ENCODE data around the gene CKB.

CKB gene

DNA sequence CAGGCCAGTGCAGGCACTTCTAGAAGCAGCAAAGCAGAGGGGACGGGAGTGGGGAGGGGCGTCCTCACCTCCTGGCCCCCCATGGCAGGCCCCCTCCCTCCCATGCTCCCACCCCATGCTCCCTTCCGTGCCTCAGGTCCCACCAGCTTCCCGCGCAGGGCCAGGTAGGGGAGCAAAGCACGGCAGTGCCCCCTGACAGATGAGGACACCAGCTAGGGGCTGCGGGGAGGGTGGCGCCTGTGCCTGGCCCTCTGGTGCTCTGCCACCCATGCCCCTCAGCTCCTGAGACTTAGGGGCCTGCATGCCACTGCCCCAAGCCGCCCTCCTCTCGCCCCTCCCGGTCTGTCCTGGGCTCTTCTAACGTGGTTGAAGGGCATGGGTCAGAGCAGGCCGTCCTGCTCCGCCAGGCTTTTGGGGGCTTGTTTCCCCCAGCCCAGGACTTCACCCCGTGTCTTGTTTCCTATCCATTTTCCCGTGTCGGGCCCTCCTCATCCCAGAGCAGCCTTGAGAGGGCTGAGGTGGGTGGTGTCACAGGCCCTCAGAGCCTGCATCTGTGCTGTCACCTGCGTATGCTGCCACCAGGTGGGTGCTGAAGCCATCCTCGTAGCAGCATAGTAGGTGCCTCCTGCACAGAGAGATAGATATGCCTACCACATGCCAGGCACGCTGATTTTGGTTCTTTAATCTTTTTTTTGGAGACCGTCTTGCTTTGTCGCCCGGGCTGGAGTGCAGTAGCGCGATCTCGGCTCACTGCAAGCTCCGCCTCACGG is 16.6 kb upstream of the CKB start:
- in situ Hi-C loops (cut with MboI; ENCODE audit: low sequenced_read_pairs) = no loop called here

DNA sequence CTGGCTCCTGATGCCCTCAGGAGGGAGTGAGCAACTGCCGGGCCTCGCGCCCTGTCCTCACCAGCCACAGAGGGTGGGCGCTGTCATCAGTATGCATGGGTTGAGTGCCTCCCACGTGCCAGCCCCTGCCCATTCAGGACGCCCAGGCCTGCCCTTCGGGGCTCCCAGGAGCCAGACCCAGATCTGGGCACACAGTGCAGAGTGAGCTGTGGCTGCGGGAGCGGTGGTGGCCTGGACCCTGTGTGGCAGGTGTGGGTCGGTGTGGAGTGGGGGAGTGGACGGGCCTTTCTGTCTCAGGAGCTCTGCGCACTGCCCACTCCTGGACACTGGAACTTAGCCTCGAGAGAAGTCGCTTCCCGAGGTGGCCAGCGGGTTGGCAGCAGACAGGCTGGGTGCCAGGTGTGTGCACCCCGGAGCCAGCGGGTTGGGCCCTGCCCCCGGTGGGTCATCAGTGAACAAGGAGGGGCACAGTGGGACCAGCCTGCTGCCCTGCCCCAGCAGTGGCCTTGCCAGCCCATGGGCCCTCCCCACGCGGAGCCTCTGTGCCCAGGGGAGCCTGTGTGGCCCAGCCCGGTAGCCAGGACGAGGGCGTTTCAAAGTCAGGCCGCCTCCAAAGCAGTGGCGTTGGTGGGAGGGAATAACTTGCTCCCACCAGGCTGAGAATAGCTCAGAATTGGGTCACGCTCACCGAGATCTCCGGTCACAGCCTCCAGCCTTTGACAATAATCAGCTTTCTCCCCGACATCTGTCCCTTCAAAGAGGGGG is 15.8 kb upstream of the CKB start:
- in situ Hi-C loops (cut with MboI; ENCODE audit: low sequenced_read_pairs) = no loop called here

DNA sequence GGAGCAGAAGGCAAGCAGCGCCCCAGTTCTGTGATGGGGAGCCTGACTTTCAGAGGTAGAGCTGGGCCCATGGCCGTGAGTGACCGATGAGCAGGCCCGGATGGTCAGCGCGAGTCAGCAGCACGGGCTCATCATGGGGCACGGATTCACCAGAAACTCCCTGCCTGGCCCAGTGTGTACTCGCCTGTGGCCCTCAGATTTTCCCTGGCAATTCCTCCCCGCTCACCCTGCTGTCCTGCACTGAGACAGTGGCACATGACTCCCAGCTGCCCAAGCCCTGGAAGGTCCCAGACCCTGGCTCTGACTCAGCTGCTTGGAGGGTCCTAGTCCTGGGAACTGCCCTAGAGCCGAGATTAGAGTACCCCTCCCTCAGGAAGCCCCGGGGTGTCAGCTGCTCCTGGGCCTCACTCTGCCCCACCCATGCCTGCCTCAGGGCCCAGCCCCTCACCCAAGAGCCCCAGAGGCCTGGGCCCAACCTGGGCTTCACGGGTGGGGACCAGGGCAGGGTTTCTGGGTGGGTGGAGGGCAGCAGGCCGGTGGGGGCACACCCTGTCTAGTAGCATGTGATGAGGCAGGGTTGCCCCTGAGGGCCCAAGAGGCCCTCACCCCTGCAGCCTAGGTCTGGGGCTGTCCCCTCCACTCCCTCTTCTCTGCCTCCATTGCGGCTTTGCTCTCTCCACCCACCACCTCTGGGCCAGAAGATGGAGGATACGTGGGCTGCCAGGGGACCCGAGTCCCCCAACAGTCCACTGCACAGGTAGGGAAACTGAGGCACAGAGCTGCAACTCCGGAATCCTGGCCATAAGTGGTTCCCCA is 14.8 kb upstream of the CKB start:
- in situ Hi-C loops (cut with MboI; ENCODE audit: low sequenced_read_pairs) = no loop called here

DNA sequence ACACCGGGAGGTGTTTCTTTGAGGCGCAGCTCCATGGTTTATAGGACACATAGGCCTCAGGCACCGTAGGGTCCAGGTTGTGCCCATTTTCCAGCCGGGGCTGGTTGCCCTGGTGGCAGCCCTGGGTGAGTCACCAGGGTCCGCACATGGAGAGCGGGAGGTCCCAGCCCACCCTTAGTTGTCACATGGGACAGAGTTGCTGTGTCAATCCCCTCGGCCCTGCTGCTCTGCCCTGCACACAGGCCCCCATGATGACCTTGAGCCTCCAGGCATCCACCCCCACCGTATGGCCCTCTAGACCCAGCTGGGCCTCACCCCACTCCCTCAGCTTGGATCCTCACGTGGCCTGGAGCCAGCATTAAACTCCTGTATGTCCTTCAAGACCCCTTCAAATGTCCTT is 14.1 kb upstream of the CKB start:
- in situ Hi-C loops (cut with MboI; ENCODE audit: low sequenced_read_pairs) = no loop called here

DNA sequence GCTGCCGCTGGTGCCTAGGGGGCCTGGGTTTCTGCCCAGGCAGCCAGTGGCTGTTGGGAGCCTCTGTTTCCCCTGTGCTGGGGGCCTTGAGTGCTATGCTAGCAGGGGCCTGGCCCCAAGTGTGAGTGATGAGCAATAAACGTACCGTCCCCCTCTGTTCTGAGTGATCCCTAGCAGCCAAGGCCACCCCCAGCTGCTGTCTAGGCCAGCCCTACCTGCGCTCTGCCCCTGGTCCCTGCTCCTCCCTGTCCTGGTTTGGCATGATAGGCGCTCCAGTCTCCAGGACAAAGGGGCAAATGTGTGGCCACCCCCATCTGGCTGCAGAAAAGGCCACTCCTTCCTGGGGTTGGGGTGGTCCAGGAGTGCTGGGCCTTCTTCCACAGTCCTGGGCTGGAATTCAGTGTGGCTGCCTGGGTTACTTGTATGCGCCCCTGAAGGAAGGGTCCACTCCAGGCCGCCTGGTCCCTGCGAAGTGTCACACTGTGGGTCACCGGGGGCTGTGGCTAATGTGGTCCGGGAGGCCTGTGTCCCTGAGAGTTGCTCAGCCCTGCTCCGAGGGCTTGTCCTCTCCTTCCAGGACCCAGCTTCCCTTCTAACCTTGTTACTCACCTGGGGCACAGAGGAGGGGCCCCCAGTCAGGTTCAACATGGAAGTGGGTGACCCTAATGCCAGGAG is 13.4 kb upstream of the CKB start:
- in situ Hi-C loops (cut with MboI; ENCODE audit: low sequenced_read_pairs) = no loop called here

DNA sequence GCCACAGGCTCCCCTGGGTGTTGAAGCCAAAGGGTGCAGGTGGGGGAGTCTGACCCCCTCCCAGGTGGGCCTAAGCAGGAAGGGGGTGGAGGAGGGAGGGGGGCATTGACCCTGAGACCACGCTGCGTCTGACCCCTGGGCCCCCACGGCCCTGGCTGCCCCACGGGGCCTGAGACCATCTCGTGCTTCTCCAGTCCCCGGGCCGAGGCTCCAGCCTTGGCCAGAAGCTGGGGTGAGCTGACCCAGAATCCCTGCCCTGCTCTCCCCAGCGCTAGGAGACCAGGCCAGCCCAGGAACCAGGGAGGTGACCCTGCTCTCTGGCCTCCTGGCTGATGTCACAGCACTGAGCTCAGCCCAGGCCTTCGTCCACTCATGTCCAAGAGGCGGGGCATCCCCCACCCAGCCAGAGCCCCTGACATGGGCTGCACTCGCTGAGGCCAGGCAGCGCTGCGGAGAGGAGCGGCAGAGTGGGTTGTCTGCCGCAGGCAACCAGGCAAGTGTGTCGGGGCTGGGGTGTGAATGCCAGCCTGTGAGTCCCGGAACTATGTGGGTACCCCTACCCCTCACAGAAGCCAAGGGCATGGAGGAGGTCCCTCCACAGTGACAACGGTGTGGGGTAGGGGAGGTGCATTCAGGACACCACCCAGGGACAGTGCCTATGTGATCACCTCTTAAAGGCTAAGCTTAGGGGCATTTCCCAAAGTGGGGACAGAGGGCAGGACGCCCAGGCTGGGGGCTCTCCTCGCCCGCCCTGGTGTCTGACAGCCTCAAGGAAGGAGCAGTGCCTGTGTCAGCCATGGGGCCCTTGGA is 12.7 kb upstream of the CKB start:
- in situ Hi-C loops (cut with MboI; ENCODE audit: low sequenced_read_pairs) = no loop called here

DNA sequence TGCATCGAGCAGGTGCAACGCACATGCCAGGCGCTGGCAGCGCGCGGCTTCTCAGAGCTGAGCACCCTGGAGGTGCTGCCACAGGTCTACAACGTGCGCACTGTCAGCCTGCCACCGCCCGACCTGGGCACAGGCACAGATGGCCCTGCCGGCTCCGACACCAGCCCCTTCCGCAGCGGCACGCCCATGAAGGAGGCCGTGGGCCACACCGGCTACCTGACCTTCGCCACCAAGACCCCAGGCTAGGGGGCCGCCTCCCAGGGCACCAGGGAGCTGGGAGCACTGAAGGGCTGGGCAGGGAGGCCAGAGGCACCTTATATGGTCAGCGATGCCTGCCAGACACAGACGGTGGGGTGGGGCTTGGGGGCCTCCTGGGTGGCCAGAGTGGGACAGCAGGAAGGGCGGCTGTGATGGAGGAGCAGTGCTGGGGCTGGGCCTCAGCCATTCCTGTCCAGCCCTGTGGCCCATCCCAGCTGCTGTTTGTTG is 12.0 kb upstream of the CKB start:
- in situ Hi-C loops (cut with MboI; ENCODE audit: low sequenced_read_pairs) = no loop called here

DNA sequence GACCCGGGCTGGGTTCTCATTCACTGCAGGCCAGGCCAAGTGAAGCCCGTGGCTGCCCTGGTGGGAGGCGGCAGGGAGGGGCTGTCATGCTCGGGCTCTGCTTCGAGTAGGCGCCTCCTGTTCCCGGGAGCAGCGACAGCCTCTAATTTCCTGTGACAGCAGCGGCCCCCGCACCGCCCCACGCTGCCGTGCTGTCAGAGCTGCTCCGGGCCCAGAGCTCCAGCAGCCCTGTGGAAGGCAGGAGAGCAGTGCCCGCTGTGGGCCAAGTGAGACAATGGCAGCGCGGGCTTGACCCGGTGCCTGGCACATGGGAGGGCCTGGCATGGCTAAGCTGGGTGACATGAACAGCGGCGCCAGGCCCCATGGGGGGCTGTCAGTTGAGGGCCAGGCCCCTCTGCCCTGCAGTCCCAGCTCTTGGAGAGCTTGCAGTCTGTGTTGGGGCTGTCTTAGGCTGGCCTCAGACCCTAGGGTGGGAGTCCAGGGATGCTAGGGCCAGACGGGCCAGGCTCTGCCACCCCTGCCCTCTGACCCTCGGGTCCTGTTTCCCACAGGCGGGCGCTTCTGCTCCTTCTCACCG is 11.5 kb upstream of the CKB start:
- in situ Hi-C loops (cut with MboI; ENCODE audit: low sequenced_read_pairs) = no loop called here

DNA sequence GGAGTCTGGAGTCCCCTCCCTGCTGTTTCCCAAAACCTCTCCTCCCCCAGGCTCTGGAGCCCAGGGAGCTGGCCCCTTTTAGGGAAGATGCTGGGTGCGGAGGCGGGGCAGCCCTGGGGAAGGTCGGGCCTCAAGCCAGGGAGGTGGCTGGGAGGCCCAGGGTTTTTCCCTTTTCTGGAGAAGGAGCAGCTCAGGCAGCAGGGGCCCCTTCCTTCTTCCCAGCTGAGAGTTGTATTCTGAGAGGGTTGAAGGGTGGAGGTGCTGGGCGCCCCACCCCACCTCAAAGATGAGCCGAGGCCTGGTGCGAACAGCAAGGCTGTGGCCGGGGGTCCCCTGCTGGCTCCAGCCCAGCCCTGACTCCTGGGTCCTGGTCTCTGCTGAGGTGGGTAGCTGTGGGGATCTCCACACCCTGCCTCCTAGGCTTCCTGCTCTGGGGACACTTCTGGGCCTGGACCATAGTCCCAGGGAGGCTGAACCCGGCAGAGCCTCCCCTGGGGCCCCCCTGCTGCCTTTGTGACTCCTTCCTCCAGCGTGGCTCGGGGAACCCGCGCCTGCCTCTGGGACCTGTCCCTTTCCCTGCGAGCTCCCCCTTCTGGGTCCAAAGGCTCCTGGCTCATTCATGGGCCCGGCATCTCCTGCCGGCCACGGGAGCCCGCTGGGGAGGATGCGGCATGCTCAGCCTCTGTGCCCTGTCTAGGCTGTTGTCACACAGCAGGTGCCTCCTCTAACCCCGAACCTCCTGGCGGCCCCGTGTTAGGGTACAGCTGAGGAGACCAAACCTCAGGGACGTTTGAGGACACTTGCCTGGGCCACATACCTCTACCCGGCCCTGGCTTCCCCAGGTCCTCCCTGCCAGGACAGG is 10.7 kb upstream of the CKB start:
- in situ Hi-C loops (cut with MboI; ENCODE audit: low sequenced_read_pairs) = no loop called here

DNA sequence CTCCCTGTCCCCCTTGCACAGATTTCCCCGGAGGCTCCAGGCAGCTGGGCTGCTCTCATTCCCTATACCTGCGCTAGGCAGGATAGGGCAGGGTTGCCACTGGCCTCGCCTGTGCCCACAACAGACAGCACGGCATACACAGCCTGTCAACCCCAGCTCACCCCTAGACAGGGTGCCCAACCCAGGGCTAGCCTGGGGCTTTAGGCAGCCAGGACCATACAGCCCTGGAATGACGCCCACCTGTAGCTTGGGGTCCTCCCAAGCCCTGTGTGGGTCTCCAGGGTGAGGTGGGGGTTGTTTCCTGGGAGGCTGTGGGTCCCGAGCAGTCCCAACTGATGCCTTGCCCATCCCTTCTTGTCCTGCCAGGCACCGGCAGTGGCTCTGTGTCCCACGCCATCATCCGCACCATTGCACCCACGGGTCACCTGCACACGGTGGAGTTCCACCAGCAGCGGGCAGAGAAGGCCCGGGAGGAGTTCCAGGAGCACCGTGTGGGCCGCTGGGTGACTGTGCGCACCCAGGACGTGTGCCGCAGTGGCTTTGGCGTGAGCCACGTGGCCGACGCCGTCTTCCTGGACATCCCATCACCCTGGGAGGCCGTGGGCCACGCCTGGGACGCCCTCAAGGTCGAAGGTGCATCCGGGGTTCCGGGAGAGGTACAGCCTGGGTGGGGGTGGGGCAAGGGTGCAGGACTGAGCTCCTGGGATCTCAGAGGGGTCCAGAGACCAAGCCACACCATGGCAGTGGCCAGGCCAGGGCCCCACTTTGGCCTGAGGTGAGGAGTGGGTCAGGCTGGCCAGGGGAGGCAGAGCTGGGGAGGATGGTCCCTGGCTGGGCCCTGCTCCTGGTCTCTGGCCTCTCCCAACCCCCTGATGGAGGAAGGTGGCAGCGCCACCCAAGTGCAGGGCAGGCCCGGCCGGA is 9.8 kb upstream of the CKB start:
- in situ Hi-C loops (cut with MboI; ENCODE audit: low sequenced_read_pairs) = no loop called here

DNA sequence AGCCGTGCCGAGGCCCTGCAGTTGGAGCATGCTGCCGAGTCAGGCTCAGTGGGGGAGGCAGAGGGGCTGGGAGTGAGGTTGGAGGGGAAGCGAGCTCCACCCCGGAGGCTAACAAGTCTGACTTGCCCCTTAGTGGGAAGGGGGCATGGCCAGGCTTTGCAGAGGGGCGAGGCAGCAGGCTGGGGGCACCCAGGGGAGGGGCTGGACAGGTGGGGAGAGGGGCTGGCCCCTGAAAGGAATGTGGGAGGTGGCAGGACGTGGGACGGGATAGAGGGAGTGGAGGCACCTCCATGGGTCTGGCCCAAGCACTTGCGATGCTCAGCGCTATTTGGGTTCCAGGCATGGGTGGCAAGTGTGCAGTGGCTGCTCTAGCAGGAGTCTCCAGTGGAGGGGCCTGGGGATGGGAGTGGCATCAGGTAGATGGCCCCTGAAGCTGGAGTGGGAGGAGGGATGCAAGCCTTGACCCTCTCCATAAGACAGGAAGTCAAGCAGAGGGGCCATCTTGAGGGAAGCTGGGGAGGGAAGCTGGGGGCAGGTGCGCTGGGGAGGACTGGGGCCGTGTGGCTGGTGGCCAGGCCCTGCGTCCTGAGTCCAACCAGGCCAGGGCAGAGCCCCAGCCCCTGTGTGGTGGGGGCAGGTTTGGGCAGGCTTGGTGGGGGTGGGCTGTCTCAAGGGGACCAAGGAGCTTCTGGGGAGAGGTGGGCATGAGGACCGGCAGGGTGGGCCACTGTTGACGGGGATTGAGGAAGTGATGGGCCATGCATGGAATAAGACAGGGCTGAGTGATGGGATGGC is 9.0 kb upstream of the CKB start:
- in situ Hi-C loops (cut with MboI; ENCODE audit: low sequenced_read_pairs) = no loop called here

DNA sequence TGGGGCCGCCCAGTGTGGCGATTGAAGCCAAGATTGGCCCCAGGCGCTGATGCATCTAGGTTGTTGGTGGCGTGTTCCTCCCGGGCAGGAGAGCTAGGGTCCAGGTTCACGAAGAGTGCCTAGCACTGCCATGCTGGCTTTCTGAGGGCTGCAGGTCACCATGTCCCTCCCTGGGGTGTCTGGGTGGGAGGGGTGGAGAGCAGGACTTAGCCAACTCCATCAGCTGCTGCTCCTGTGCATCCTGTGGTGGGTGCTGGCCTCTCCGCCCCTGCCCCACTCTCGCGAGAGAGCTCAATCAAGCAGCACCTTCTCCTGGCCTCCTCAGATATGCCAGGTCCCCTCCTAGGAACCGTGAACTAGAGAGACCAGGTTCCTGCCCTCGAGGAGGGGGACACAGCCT is 8.2 kb upstream of the CKB start:
- in situ Hi-C loops (cut with MboI; ENCODE audit: low sequenced_read_pairs) = no loop called here

DNA sequence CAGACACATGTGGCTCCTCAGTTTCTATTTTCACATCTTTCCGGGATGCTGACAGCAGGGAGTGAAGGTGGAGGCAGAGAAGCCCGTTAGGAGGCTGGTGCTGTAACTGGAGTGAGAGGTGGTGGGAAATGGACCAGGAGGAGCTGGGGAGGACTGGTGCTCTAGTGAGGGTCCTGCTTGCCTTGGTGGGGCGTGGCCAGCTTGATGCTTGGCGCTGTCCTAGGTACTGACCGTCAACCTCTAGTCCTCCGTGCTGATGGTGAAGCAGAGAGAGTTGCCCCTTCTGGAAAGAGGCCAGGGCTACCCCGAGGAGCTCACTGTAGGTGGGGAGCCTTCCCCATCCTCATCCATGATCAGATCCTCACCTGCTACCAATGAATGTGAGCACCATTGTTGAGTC is 7.8 kb upstream of the CKB start:
- in situ Hi-C loops (cut with MboI; ENCODE audit: low sequenced_read_pairs) = no loop called here

DNA sequence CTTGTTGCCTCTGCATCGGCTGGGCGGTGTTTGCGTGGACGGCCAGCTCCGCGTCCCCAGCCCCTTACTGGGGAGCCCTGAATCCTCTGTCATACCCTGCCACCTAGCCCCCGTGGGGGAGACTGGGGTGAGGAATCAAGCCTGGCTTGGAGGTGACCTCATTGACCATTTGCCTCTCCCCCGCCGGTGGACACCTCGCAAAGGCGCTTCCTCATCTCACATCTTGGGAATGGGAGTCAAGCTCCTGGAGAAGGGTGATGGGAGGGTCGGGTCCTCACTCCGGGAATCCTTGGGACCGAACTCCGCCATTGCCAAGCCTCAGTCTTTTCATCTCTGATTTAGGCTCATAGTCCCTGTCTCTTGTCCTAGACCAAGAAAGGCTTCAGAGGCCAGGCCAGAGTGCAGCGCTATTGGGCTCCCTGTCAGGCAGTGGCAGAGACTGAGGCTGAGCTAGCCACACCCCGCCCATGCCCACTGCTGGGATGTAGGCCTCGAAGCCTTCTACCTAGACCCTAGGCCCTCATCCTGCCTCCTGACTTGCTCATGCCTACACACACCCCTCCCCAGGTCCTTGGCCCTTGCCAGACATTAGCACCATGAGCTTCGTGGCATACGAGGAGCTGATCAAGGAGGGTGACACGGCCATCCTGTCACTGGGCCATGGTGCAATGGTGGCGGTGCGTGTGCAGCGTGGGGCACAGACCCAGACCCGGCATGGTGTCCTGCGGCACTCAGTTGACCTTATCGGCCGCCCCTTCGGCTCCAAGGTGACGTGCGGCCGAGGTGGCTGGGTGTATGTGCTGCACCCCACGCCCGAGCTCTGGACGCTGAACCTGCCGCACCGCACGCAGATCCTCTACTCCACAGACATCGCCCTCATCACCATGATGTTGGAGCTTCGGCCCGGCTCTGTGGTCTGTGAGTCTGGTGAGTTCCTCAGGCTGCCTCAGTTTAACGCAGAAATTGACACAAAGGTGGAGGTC is 7.0 kb upstream of the CKB start:
- in situ Hi-C loops (cut with MboI; ENCODE audit: low sequenced_read_pairs) = no loop called here

DNA sequence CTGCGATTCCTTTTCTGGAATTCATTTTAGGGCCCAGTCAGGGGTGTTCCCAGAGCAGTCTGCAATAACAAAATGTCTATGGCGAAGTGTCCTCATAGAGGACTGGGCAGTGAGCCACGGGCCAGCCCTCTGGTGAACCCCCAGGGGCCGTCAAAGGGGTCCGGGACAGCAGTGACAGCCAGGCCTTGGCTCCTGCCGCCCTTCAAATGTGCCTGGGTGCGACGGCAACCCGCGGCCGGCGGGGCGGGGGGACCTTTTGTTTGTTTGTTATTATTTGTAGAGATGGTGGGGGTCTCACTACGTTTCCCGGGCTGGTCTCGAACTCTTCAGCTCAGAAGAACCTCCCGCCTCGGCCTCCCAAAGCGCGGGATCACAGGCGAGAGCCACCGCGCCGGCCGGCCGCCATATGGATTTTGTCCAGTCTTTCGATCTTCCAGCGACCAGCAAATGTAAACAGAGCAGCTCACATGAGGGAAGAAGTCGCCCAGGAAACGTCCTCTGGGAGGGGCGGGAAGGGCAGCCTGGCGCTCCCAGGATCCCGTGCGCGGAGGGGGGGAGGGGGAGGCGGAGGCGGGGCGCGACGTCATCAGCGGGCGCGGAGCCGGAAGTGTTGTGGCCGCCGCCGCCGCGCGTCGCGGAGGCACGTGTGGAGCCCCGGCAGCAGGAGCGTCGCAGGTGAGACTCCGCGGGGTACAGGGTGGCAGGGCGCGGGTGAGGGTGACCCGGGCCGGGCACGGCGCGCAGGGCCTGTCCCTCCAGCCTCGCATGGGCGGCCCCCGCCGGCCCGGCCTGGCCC is 6.2 kb upstream of the CKB start, which contains the start of gene TRMT61A:
TSS of gene TRMT61A (plus strand) at position 610 of the 796 bp plus-strand sequence. CDS start 783 bp downstream, outside the sequence.
- in situ Hi-C loops (cut with MboI; ENCODE audit: low sequenced_read_pairs) = no loop called here

Data from hTERT RPE-1 (cell line).